Kidney epithelial cell (primary cell): ENCODE results near the gene MALT1. TPM values are rescaled to one million over a fixed set of nuclear protein-coding genes. Genes with fewer than 3 reads are reported as not detected.
A peak's percentile ranks its signal among the peaks of the same experiment; 100 is the strongest.
"Not testable (repeated sequence)": the region's sequence is repeated elsewhere in the genome, so short reads cannot be mapped to it uniquely, and the experiment has no call there.

Source experiments
- DNase-seq: peaks from one replicate; pipeline ENCODE4 v3.0.0-alpha.2; 2010; ENCODE audit warnings: low read depth
- H3K27me3 ChIP-seq: 2 replicates; pipeline ENCODE4 v1.6.0; 2011; ENCODE audit warnings: low read length; ENCODE audit not compliant: control insufficient read depth, insufficient read depth
- H3K36me3 ChIP-seq: 2 replicates; pipeline ENCODE4 v1.5.1; 2011; ENCODE audit warnings: low read length; ENCODE audit not compliant: control insufficient read depth, insufficient read depth
- H3K4me3 ChIP-seq: 2 replicates; pipeline ENCODE4 v1.5.1; 2011; ENCODE audit warnings: low read depth, mild to moderate bottlenecking, control low read depth, low read length
- total RNA-seq: library from RNA; depleted of rRNA; stranded (reverse); fragments of >200 nt; gene quantifications from 2 replicates; pipeline ENCODE4 v1.2.3, GENCODE V29; 2015
- TF ChIP-seq, protein P1 (sequence below): IDR thresholded peaks from 2 replicates; pipeline ENCODE4 v1.5.1; 2011; ENCODE audit warnings: mild to moderate bottlenecking, moderate library complexity, low read length, control low read depth, inconsistent platforms; ENCODE audit not compliant: insufficient read depth, poor library complexity, severe bottlenecking

The MALT1 gene
- total RNA-seq, 1 donor from 2014 or later = 19.8 TPM

GRCh38 chr18:58766946-58767345 is 95.7 kb downstream of the MALT1 start:
- Histone ChIP-seq H3K27me3 (no peaks in the 10 kb centered on the region), H3K4me3 (no peak overlapping the region), H3K36me3 (no peaks in the 10 kb centered on the region)
- TF ChIP-seq, protein P1, sequence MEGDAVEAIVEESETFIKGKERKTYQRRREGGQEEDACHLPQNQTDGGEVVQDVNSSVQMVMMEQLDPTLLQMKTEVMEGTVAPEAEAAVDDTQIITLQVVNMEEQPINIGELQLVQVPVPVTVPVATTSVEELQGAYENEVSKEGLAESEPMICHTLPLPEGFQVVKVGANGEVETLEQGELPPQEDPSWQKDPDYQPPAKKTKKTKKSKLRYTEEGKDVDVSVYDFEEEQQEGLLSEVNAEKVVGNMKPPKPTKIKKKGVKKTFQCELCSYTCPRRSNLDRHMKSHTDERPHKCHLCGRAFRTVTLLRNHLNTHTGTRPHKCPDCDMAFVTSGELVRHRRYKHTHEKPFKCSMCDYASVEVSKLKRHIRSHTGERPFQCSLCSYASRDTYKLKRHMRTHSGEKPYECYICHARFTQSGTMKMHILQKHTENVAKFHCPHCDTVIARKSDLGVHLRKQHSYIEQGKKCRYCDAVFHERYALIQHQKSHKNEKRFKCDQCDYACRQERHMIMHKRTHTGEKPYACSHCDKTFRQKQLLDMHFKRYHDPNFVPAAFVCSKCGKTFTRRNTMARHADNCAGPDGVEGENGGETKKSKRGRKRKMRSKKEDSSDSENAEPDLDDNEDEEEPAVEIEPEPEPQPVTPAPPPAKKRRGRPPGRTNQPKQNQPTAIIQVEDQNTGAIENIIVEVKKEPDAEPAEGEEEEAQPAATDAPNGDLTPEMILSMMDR = no peak
- DNase-seq = no peak

DNA sequence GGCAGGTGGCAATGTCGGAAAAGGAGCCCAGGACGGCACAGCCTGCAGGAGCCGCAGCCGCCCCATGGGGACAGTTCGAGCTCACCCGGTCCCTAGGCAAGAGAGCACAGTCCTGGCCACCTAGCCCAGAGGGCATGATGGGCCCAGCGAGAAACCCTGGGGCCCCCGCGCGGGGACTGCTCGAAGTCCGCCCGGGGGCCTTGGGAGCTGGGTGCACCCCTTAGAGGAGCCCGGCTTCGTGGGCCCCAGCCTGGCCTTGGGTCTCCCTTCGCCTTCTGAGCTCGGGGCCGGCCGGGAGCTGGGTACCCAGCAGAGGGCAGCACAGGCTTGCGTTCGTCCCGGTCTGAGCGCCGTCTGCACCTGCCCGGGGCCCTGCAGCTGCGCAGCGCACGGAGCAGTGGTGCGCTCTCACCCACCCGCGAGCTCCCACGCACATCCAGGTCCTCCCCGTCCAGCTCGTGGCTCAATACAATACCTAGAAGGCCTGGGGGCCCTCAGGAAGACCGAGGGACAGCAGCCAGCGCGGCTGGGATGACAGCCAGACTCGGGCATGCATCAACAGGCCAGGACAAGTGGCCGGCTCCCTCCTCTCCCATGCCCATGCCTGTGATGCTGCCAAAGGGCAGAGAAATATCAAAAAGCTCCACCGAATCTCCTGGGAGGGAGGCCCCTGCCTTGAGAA is 97.2 kb downstream of the MALT1 start:
- no peak for DNase-seq
- no peaks in the 10 kb centered on the region for H3K27me3 ChIP-seq
- TF ChIP-seq, protein P1 = peak; percentile 88

GRCh38 chr18:58769321-58769720 is 98.1 kb downstream of the MALT1 start:
- H3K4me3 ChIP-seq = no peak overlapping the region
- no peak for DNase-seq
- H3K36me3 ChIP-seq = no peaks in the 10 kb centered on the region
- TF ChIP-seq, protein P1 = no peak
- H3K27me3 ChIP-seq = no peaks in the 10 kb centered on the region

More for the DNA sequence above, 97.2 kb downstream of the MALT1 start:
- H3K4me3 ChIP-seq = no peak overlapping the region
- no peaks in the 10 kb centered on the region for H3K36me3 ChIP-seq

- Histone ChIP-seq H3K27me3 (no peaks in the 10 kb centered on the region), H3K4me3 (no peak overlapping the region), H3K36me3 (no peaks in the 10 kb centered on the region)
- TF ChIP-seq, protein P1 = no peak
- DNase-seq = no peak
These were observed 99.3 kb downstream of the MALT1 start for GRCh38 chr18:58770601-58771000.

- TF ChIP-seq, protein P1 = no peak
- H3K27me3 ChIP-seq = no peaks in the 10 kb centered on the region
- no peaks in the 10 kb centered on the region for H3K36me3 ChIP-seq
- no peak for DNase-seq
- H3K4me3 ChIP-seq = no peak overlapping the region
These were observed 100.9 kb downstream of the MALT1 start for GRCh38 chr18:58772161-58772560.

- no peak for DNase-seq
- H3K27me3 ChIP-seq = no peaks in the 10 kb centered on the region
- TF ChIP-seq, protein P1 = no peak
- no peak overlapping the region for H3K4me3 ChIP-seq
- H3K36me3 ChIP-seq = no peaks in the 10 kb centered on the region
These were observed 104.8 kb downstream of the MALT1 start for GRCh38 chr18:58776084-58776483.

GRCh38 chr18:58776541-58776940 is 105.3 kb downstream of the MALT1 start:
- H3K27me3 ChIP-seq, DNase-seq, H3K36me3 ChIP-seq, H3K4me3 ChIP-seq: not testable (repeated sequence)
